SJSA1 (cell line): ENCODE results near the gene PSD2. TPM values are rescaled to one million over a fixed set of nuclear protein-coding genes. Genes with fewer than 3 reads are reported as not detected.
A peak's percentile ranks its signal among the peaks of the same experiment; 100 is the strongest.

Source experiments
- DNase-seq, 2 experiments: peaks; one replicate each; pipeline ENCODE4 v3.0.0-alpha.2; 2015 to 2020; ENCODE audit warnings: low spot score in 2 of 2, low read depth in 1 of 2
- H3K27ac ChIP-seq: fragments of 250-450 bp; sonication (Bioruptor Pico); 2 replicates; pipeline ENCODE4 v1.5.1; 2020; ENCODE audit warnings: mild to moderate bottlenecking, moderate library complexity
- H3K27me3 ChIP-seq: fragments of 250-450 bp; sonication (Bioruptor Pico); replicated peaks from 2 replicates; pipeline ENCODE4 v1.5.1; 2020; ENCODE audit warnings: mild to moderate bottlenecking, moderate library complexity
- H3K36me3 ChIP-seq: fragments of 250-450 bp; sonication (Bioruptor Pico); 2 replicates; pipeline ENCODE4 v1.5.1; 2020; ENCODE audit warnings: mild to moderate bottlenecking
- H3K4me1 ChIP-seq: fragments of 250-450 bp; sonication (Bioruptor Pico); replicated peaks from 2 replicates; pipeline ENCODE4 v1.6.1; 2021; ENCODE audit warnings: mild to moderate bottlenecking
- H3K4me3 ChIP-seq: fragments of 250-450 bp; sonication (Bioruptor Pico); 2 replicates; pipeline ENCODE4 v1.5.1; 2020; ENCODE audit warnings: mild to moderate bottlenecking
- H3K9me3 ChIP-seq: fragments of 250-450 bp; sonication (Bioruptor Pico); replicated peaks from 2 replicates; pipeline ENCODE4 v1.5.1; 2020; ENCODE audit warnings: mild to moderate bottlenecking
- total RNA-seq: library from RNA; depleted of rRNA; stranded (reverse); fragments of >200 nt; shearing (Covaris generic); gene quantifications from 2 replicates; pipeline ENCODE4 v1.2.3, GENCODE V29; 2014; rRNA removed

The PSD2 gene
- total RNA-seq: 0.03 and 0.28 TPM in 2 replicates

DNA sequence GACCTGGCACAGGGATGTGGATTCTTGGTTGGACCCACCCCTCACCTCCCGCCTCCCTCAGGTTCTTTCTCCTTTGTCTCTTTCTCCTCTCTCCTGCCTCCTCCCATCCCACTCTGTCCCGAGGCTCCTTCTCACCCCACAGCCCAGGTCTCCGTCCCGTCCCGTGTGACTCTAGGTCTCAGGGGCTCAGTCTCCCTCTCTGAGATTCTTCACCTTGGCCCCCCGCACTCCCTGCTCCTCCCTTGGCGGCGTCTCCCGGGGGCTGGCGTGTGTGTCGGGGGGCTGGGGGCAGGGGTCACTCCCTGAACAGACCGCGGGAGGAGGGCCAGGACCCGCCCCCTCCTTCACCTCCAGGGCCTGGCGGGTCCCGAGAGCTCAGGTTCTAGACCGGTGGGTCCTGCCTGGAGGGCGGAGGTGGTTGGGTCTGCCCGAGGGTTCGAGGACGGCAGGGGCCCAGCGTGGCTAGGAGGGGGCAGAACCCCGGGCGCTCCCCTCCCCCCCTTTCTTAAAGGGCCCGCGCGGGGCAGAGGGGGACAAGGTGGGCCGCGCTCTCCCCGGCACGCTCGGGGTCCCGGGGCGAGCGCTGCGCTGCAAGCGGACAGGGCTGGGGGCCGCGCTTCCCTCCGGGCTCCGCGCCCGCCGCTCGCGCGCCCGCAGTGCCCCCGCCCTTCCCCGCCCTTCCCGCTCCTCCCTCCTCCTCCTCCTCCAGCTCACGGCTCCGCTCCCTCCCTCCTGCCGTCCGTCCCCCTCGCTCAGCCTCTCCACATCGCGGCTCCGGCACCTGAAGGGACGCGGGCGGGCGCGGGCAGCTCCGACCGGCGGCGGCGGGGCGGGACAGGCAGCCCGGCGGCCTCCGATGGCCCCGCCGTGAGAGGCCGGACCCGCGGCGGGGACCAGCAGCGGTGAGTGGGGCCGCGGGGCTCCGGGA, at the start of gene PSD2:
Gene PSD2, plus strand, starts transcription at position 735 of the 928 bp plus-strand sequence. CDS start 13,633 bp downstream, outside the sequence.
- H3K4me3 ChIP-seq: no peak within 1 kb of the TSS
- H3K9me3 ChIP-seq: no peaks in the 10 kb centered on the region
- H3K36me3 ChIP-seq: no peaks in the 10 kb centered on the region
- peaks cover 79% of the 10 kb centered on the region for H3K27me3 ChIP-seq
- peaks cover 7% of the 10 kb centered on the region; the same call in 1 of the 2 replicates for H3K4me1 ChIP-seq
- no peak for DNase-seq
- H3K27ac ChIP-seq: no peak within 1 kb of the TSS

DNA sequence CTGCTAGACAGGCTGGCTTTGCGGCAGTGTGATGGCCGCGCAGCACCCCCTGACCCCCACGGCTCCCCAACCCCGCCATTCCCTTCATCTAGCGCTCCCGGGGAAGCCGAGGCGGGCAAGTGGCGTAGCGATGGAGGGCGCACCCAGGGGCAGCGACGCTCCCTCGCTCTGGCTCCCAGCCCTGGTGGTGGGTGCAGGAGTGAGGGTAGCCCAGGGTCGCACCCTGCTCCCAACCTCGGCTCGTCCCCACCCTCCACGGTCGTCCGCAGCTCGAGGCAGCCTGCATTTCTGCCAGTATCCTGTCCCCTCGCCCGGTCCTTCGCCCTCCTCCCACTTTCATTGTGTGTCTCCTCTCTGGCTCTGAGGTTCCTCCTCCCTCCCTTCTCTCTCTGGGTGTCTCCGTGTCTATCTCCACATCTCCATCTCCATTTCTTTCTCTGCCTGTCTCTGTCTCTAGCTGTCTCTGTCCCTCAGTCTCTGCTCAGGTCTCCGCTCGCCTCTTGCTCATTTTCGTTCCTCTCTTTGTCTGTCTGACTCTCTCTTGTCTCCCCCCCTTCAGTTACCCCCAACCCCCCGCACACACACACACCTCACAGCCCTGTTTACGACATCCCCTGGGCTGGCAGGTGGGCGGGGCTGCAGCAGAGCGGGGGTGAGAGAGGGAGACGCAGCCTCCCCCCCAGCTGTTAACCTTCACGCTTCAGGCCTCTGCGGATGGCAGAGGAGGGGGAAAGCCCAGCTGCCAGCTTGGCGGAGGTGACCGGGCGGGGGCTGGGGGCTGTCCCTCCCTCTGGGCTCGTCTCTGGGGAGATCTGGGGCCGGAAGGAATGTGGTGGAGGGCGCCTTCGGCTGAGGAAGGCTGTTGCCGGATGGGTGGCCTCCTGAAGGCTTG, 48.7 kb upstream of the PSD2 start:
- DNase-seq: peak; percentile 52 to 74
- H3K27ac ChIP-seq: peak overlapping the region; percentile 33
- peak overlapping the region; percentile 31 for H3K4me3 ChIP-seq
- H3K27me3 ChIP-seq: no peaks in the 10 kb centered on the region
- 0 out of 2 replicates have a peak, but pooled peaks cover 2% of the 10 kb centered on the region for H3K9me3 ChIP-seq
- peaks cover 57% of the 10 kb centered on the region for H3K4me1 ChIP-seq
- H3K36me3 ChIP-seq: no peaks in the 10 kb centered on the region

- Histone ChIP-seq H3K27me3 (no peaks in the 10 kb centered on the region), H3K4me3 (peak overlapping the region; percentile 31), H3K27ac (peak overlapping the region; percentile 33), H3K4me1 (peaks cover 61% of the 10 kb centered on the region), H3K36me3 (no peaks in the 10 kb centered on the region), H3K9me3 (0 out of 2 replicates have a peak, but pooled peaks cover 2% of the 10 kb centered on the region)
- no peak for DNase-seq
Measured at GRCh38 chr5:139747583-139748504, 47.8 kb upstream of the PSD2 start.

DNA sequence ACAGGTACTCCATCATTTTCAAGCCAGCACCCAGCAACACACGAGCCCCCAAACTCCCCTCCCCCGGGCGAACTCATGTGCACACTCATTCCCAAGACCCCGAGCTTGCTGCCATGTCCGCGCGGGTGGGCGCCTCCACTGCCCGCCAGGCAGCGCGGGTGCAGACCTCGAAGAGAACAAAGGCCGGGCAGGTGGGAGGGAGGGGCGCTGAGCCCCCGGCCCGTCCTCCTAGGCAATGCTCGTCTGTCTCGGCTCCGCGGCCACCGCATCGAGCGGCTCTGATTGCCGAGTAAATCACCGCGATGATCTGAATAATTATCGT, 47.1 kb upstream of the PSD2 start:
- Histone ChIP-seq H3K36me3 (no peaks in the 10 kb centered on the region), H3K27ac (no peak overlapping the region), H3K4me3 (no peak overlapping the region), H3K9me3 (0 out of 2 replicates have a peak, but pooled peaks cover 2% of the 10 kb centered on the region), H3K4me1 (peaks cover 61% of the 10 kb centered on the region), H3K27me3 (no peaks in the 10 kb centered on the region)
- DNase-seq: no peak

DNA sequence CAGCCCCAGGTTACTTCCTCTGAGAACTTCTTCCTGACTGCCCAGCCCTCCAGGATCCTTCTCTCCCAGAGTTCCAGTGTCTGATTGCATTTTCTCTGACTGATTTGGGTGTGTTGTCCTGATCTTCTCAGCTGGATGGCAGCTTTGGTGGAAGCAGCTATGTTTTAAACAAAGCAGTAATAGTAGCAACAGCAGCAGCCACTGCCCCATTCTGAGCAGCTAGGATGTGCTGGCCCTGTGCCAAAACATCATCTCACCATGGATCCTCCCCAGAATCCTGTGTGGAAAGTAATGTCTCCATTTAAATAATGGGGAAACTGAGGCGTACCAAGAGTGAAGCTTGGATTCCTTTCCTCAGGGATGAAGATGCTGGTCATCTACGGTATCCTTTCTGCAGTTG, 46.4 kb upstream of the PSD2 start:
- Histone ChIP-seq H3K4me3 (no peak overlapping the region), H3K36me3 (no peaks in the 10 kb centered on the region), H3K27me3 (no peaks in the 10 kb centered on the region), H3K27ac (no peak overlapping the region), H3K9me3 (0 out of 2 replicates have a peak, but pooled peaks cover 2% of the 10 kb centered on the region), H3K4me1 (peaks cover 53% of the 10 kb centered on the region)
- no peak for DNase-seq

DNA sequence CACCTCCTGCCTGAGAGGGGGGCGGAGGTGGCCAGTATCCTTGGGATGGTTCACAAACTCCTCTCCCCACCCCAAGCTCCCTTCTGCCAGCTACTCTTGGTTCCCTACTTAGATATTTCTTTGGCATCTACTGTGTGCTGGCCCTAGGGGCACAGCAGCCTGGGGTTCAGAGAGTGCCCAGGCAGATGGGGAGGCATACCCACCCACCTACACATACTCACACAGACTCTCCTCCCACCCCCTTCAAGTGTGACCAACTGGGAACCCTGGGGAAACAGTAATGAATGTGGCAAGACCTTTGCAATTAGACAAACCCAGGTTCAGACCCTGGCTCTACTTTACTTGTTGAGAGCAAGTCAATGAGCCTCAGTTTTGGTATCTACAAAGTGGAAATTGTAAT, 44.4 kb upstream of the PSD2 start:
- H3K27me3 ChIP-seq: peaks cover 15% of the 10 kb centered on the region
- H3K4me1 ChIP-seq: peaks cover 33% of the 10 kb centered on the region
- no peak overlapping the region for H3K27ac ChIP-seq
- no peaks in the 10 kb centered on the region for H3K36me3 ChIP-seq
- H3K9me3 ChIP-seq: 0 out of 2 replicates have a peak, but pooled peaks cover 2% of the 10 kb centered on the region
- no peak overlapping the region for H3K4me3 ChIP-seq
- no peak for DNase-seq

DNA sequence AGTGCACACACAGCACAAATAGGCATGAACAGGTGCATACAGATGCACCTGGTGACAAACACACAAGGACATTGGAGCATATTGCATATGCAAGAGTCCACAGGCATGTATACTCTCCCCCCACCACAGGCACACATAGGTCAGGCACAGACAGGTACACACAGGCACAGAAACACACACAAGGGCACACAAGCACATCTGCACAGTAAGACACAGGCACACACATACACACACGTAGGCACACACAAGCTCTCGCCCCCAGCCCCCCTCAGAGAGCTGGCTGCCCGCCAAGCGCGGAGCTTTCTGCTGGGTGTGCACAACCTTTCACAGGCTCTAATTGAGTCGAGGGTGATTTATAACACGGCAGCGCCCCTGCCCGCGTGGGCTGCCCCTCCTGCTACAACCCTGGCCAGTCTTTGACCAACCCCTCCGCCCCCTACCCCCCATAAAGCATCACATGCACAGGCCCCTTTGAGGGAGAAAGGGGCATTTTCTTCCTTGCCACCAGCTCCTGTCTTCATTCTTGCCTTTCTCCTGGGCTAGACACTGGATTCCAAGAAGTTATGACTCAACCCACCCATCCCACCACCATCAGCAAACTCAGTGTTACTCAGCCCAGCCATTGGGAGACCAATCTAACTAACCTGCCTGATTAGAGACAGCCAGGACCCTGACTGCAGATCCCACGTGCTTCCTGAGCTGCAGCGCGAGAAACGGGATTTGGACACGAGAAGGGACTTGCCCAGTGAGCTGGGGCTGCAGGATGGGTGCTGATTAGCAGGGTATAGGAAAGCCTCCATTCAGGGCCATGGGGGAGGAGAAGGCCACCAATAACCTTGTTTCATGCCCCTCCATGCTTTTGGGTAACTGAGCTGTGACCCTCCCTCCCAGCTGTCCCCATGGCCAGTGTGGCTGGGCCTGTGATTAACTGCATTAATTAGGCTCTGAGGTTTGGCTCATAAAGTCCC, 42.8 kb upstream of the PSD2 start:
- no peaks in the 10 kb centered on the region for H3K36me3 ChIP-seq
- H3K27me3 ChIP-seq: peaks cover 19% of the 10 kb centered on the region
- DNase-seq: no peak
- peaks cover 19% of the 10 kb centered on the region for H3K4me1 ChIP-seq
- H3K4me3 ChIP-seq: no peak overlapping the region
- no peak overlapping the region for H3K27ac ChIP-seq
- 0 out of 2 replicates have a peak, but pooled peaks cover under 1% of the 10 kb centered on the region for H3K9me3 ChIP-seq

GRCh38 chr5:139755892-139756671, 39.5 kb upstream of the PSD2 start:
- no peaks in the 10 kb centered on the region for H3K36me3 ChIP-seq
- H3K4me1 ChIP-seq: peaks cover 31% of the 10 kb centered on the region
- peaks cover 19% of the 10 kb centered on the region for H3K27me3 ChIP-seq
- H3K4me3 ChIP-seq: no peak overlapping the region
- no peaks in the 10 kb centered on the region for H3K9me3 ChIP-seq
- H3K27ac ChIP-seq: no peak overlapping the region
- no peak for DNase-seq

- Histone ChIP-seq H3K9me3 (no peaks in the 10 kb centered on the region), H3K36me3 (no peaks in the 10 kb centered on the region), H3K4me1 (peaks cover 37% of the 10 kb centered on the region), H3K27me3 (peaks cover 19% of the 10 kb centered on the region), H3K4me3 (no peak overlapping the region), H3K27ac (no peak overlapping the region)
- DNase-seq: no peak
Measured at GRCh38 chr5:139756971-139757370, 38.6 kb upstream of the PSD2 start.

DNA sequence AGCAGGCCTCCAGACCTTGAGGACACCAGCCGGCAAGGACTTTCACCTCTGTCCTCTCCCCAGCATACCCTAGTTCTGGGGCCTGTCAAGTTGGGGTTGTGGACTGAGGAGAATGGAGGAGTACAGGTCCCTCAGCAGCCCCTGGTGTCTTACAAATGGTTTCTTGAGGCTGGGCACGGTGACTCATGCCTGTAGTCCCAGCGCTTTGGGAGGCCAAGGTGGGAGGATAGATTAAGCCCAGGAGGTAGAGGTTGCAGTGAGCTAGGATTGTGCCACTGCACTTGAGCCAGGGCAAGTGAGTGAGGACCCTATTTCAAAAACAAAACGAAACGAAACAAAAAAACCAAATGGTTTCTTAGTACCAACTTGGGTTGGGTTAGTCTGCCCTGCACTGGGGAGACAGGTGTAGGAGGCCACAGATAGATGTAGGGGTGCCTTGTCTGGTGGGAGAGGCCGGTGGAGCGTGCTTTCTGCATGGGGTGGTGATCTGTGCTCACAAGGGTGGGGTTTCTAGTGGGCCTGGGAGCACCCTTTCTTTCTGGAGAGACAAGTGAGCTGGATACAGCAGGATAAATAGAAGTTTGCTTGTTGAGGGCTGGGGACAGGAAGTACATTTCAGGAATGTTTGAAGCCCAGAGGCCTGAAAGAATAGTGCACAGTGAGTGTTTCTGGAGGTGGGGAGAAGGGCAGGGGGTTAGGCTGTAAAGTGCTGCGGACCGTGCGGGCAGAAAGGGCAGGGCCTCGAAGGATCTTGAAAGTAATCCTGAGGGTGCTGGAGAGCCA, 37.7 kb upstream of the PSD2 start:
- no peaks in the 10 kb centered on the region for H3K9me3 ChIP-seq
- no peak for DNase-seq
- no peaks in the 10 kb centered on the region for H3K36me3 ChIP-seq
- H3K4me3 ChIP-seq: no peak overlapping the region
- H3K4me1 ChIP-seq: peaks cover 32% of the 10 kb centered on the region
- peaks cover 19% of the 10 kb centered on the region for H3K27me3 ChIP-seq
- no peak overlapping the region for H3K27ac ChIP-seq

- Histone ChIP-seq H3K27ac (no peak overlapping the region), H3K4me3 (no peak overlapping the region), H3K27me3 (peaks cover 19% of the 10 kb centered on the region), H3K4me1 (peaks cover 27% of the 10 kb centered on the region), H3K9me3 (no peaks in the 10 kb centered on the region), H3K36me3 (no peaks in the 10 kb centered on the region)
- DNase-seq: no peak
Measured at GRCh38 chr5:139758510-139759075, 37.0 kb upstream of the PSD2 start.
